GM19324 (cell line): Measurements from ENCODE around the gene GALNT10.
A peak's percentile ranks its signal among the peaks of the same experiment; 100 is the strongest.

Experiments
- ATAC-seq: cut with Tn5 transposase; IDR thresholded peaks from one replicate; pipeline ENCODE4 v1.9.1; 2021; ENCODE audit warnings: mild to moderate bottlenecking, moderate library complexity; ENCODE audit not compliant: unreplicated experiment, low FRiP score

The GALNT10 gene

DNA sequence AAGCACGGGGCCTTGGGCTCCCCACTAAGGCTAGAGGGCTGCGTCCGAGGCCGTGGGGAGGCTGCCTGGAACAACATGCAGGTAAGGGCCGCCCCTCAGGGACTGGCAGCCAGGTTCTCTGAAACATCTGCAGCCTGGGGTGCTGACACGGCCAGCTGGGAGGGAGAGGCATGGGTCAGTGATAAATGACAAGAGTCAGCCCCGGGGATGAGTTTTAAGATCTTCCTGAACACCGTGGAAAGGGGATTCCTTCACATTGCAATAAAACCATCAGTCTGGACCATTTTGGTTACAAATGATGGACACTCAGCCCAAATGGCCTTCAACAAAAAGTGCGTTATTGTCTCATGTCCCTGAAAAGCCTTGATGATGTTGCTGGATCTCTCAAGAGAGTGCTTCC, 222.4 kb downstream of the GALNT10 start:
- ATAC-seq = no peak

- no peak for ATAC-seq
These were observed 224.6 kb downstream of the GALNT10 start for GRCh38 chr5:154415114-154415513.

DNA sequence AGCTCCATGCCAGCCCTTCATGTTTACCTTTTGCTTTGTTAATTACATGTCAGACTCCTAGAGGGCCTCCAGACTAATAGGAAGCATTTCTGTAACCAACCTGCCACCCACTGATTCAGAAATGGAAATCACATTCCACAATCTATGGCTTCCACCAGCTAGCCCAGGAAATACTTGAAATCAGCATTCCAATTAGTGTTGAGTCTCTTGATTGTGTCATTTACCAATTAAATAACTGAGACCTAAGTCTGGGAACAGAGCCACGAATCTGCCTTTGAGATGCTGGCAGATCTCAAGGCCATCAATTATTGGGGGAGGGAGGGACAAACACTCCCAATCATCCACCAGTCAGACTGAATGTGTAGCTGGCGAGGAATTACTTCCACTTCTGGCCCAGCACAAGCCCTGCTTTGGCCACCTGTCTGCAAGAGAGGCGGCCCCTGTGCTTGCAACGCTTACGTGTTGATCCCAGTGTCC, 227.8 kb downstream of the GALNT10 start:
- no peak for ATAC-seq

DNA sequence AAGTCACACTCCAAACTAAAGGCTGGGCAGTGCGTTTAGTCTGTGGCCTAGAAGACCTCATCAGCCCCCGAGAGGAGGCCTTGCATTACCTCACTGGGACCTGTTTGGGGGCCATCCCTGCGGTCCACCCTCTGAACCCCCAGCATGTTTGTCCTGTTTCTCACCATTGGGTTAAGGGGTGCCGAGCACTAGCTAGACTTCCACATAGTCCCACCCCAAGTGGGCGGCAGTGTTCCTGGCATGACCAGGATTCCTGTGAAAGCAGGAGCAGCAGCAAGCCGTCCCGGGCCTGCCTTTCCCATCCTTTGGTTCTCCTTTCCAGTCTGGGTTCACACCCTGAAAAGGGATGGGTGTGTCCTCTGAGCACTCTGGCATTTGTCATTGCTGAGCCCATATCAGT, 228.7 kb downstream of the GALNT10 start:
- ATAC-seq = no peak

GRCh38 chr5:154421868-154422267, 231.3 kb downstream of the GALNT10 start:
- ATAC-seq = no peak

GRCh38 chr5:154422298-154422697, 231.8 kb downstream of the GALNT10 start:
- ATAC-seq = no peak

DNA sequence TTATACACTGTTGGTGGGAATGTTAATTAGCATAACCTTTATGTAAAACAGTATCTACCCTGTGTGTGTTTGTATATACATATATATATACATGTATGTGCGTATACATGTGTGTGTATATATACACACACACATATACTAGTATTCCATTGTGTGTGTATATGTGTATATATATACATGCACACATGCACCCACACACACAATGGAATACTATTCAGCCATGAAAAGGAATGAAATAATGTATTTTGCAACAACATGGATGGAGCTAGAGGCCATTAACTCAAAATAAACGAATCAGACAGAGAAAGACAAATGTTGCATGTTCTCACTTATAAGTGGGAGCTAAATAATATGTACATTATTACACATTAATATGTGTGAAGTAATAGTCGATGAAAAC, 237.7 kb downstream of the GALNT10 start:
- no peak for ATAC-seq

GRCh38 chr5:154429341-154429740, 238.8 kb downstream of the GALNT10 start:
- no peak for ATAC-seq

DNA sequence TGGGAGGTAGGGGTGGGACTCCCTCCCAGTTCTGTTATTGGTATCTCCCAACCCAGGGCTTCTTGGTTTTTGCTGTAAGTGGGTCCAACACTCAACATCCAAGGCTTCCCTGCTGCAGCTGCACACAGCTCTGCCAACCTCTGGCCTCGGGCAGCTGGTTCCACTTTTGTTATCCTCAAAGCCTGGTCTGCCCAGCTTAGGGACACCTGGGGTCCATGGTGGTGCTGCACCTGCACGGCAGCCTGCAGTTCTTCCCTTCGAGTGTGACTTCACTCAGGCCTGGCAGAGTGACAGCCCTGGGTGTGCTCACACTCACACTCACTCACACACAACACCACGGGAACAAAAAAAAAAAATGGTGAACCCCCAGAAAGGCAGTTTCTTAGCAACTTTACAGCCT, 239.9 kb downstream of the GALNT10 start:
- no peak for ATAC-seq

DNA sequence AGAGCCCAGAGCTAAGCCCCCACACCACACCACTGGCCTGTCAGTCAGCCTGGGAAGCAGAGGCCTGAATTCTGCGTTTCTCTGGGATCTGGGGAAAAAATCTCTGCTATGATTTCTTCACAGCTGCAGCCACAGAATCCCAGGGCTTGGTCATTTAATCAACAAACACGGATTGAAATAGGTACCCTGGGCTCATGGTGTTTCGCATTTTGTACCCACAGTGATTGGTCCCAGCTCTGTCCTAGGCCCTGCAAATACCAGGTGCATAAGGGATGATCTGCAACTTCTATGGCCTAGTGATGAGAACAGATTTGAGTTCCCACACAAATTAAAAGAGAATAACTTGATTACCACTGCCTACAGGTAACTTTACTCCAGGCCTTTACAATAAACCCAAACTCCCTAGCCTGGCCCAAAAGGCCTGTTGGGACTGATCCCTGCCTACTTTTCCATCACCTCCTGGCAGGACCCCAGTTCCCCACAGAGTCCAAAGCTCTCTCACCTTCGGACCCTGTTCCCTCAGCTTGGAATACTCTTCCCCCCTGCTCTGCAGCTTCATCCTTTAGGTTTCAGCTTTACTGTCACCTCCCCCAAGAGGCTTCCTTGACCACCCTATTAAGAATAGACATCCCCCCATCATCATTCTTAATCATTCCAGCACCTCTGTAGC, 240.6 kb downstream of the GALNT10 start:
- no peak for ATAC-seq

DNA sequence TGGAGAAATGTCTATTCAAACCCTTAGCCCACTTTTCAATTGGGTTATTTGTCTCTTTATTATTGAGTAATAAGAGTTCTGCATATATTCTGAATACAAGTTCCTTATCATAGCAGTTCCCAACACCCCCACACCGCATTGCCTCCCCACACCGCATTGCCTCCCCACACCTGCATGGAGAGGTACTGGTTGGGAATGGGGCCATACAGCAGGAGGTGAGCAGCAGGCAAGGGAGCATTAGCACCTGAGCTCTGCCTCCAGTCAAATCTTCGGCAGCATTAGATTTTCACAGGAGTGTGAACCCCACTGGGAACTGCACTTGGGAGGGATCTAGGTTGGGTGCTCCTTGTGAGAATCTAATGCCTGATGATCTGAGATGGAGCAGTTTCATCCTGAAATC, 244.7 kb downstream of the GALNT10 start:
- ATAC-seq = no peak

- no peak for ATAC-seq
These were observed 246.9 kb downstream of the GALNT10 start for GRCh38 chr5:154437281-154437965.

- no peak for ATAC-seq
These were observed 250.0 kb downstream of the GALNT10 start for GRCh38 chr5:154440540-154440939.

- ATAC-seq = no peak
These were observed 252.3 kb downstream of the GALNT10 start for GRCh38 chr5:154442801-154443200.

DNA sequence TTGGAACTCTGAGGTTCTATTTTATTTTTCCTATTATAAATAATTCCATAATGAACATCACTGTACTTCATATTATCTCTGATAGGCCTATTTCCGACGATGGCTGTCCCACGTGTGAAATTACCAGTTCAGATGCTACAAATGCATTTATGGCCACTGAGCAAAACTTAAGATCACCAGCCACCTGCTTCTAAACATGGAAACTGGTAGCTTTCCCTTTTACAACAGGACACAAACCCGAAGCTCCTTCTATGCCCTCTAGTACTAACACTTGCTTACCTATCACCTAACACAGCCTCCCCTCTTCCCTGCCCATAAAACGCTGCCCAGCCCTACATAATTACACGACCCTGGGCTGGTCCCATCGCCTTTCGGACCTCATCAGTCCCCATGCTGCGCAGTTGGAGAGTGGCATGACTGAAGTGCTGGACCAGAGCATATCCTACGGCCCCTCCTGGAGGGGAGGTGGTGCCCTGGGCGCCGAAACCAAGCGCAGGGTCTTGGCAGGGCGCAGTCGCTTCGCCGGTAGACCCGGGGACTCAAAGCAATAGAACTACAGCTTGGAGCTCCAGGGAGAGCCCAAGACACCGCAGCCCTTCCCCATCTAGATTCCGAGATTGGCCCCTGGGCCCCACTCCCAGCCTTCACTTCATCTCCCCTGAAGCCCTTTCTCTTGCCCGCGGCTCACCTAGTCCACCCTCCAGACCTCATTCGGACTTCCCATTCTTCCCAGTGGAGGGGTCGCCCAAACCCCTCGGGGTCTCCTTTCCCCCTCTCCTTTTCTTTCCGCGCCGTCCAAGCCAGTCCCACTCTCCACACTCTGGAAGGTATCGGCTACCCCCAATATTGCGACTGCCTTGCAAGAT, 254.3 kb downstream of the GALNT10 start:
- ATAC-seq = no peak

DNA sequence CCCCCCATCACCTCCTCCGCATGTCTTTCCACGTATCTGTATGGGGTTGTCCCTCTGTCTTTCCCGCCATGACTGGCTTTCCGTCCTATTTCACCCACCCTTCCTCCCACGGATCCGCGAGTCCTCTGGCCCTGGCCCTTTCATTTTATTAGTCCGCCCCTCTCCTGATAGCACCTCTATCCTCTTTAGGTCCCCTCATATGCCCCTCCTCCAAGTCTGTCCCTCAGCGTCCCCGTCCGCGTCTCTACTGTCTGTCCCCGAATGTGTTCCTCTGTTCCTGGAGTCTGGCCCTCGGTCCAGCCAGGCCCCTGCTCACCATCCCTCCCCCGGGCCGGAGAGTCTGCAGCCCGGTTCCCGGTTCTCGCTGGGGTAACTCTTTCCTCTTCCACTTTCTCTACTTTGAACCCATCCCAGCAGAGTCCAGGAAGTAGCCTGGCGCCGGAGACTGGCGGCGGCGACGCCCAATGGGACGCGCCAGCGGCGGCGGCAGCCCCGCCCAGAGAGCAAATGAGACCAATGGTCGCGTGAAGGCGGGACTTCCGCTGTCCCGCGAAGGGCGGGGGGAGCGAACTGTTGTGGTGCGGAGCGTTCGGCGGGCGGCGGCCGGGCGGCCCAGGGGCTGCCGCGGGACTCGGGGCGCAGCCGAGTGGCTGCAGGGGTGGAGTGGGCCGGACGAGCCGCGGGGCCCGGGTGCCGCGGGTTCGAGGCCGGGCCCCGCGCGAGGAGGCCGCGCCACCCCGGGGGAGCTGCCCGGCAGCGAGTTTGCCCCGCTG, 255.1 kb downstream of the GALNT10 start, which contains the start of gene SAP30L:
Gene SAP30L, plus strand, starts transcription at position 576 of the 773 bp plus-strand sequence. CDS start 608 bp downstream, outside the sequence.
- ATAC-seq = peak; percentile 96

DNA sequence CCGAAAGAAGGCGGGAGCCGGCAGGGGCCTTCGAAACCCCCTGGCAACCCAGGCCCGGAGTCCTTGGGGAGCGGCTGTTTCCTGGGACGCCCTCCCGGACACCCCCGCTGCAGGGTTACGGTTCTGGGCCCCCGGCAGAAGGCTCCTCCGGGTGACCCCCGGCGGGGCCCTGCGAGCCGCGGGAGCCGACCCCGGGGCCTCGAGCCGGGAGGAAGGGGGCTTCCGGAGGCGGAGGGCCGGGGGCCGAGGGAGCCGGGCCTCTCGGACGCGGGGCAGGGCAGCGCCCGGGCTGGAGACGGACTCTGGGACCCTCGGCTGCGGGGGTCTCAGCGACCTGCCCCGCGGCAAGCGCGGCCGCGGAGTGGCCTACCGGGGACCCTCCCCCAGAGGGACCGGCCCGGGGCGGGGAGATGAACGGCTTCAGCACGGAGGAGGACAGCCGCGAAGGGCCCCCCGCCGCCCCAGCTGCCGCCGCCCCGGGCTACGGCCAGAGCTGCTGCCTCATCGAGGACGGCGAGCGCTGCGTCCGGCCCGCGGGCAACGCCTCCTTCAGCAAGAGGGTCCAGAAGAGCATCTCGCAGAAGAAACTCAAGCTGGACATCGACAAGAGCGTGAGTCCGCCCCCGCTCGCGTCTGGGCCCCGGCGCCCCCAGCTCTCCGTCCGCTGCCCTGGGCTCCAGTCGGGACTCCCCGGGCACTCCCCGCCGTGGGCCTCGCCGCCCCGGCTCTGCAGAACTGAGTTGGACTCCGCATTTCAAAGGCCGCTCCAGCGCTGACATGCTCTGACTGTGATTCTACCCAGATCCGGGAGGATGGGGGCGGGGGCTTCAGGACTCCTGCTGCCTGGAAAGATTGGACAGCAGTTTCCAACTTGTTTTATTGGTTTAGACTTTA, 255.9 kb downstream of the GALNT10 start:
- ATAC-seq = peak; percentile 21

GRCh38 chr5:154447089-154447725, 256.7 kb downstream of the GALNT10 start:
- ATAC-seq = no peak

GRCh38 chr5:154449786-154450185, 259.3 kb downstream of the GALNT10 start:
- no peak for ATAC-seq
